HG02763 (cell line): ENCODE results near the gene BCL11B.

Experiments used
- ATAC-seq: cut with Tn5 transposase; IDR thresholded peaks from one replicate; pipeline ENCODE4 v1.9.1; 2021; ENCODE audit warnings: mild to moderate bottlenecking, moderate library complexity; ENCODE audit not compliant: unreplicated experiment

Gene BCL11B

GRCh38 chr14:99123208-99123870 is 148.7 kb downstream of the BCL11B start:
- ATAC-seq: no peak

GRCh38 chr14:99122521-99123125 is 149.4 kb downstream of the BCL11B start:
- no peak for ATAC-seq

DNA sequence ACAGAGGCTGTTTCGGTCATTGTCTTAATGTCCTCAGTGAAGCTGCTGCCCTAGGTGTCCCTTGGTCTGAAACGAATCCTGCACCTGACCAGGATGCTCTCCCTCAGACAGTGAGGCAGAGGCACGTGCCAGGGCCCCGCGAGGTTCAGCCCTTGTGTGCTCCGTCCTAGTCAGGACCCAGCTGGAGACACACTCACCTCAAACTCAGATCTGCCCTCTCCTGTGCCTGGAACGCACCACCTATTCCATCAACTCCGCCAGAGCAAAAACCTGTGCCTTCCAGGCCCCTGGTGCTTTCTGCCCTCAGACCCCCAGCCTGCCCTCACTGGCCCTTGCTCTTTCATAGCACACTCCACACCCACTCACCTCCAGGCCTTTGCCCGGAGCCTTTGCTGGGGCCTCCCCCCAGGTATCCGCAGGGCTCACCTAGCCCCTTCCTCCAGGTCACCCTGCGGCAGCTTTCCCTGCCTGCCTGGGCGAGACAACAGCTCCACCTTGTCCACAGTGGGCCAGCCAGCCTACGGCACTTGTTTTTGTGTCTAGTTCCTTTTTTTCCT is 150.6 kb downstream of the BCL11B start:
- no peak for ATAC-seq

GRCh38 chr14:99120526-99121318 is 151.3 kb downstream of the BCL11B start:
- ATAC-seq: no peak

GRCh38 chr14:99119554-99120525 is 152.2 kb downstream of the BCL11B start:
- no peak for ATAC-seq
